DMS79 treated with DMSO at 0.1 percent for 48 hours (cell line): ENCODE data around the gene BIN1.

Experiments used
- DNase-seq: peaks from one replicate; lab custom pipeline; 2025; lab: John Stamatoyannopoulos, UW

The BIN1 gene

GRCh38 chr2:127058954-127059252, 48.1 kb downstream of the BIN1 start:
- DNase-seq: no peak

- DNase-seq: no peak
Observed at GRCh38 chr2:127058246-127058953, 48.6 kb downstream of the BIN1 start.

GRCh38 chr2:127057371-127058245, 49.3 kb downstream of the BIN1 start:
- DNase-seq: no peak

- DNase-seq: no peak
Observed at GRCh38 chr2:127056631-127057370, 50.2 kb downstream of the BIN1 start.

DNA sequence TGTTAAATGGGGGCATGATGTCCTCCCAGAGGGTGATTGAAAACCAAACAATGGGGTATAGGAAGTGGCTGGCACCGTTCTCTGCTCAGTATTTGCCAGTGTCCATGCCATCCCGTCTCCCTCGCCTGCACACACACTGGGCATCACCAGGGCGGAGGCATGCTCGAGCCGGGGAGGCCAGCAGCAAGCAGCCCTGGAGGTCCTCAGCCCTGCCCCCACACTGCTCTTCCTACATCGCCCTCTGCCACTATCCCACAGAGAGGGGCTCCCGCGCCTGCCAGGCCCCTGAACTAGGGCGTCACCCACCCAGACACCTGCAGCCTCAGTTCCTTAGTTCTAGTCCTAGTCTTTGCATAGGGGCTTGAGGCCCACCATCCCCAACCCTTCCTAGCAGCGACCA, 50.9 kb downstream of the BIN1 start:
- DNase-seq: no peak

DNA sequence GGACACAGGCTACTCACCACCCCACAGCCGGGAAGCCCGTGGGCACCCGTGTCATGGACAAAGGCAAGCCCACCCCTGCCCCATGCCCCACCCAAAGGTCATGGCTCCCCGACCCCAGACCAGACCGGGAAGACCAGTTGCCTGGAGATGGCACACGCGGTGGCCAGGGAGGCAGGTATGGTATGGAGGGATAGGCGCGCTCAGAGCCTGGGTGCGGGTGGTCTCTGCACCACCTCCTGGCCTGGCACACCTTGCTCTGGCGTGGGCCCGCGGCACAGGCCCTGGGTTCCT, 51.2 kb downstream of the BIN1 start:
- DNase-seq: no peak

DNA sequence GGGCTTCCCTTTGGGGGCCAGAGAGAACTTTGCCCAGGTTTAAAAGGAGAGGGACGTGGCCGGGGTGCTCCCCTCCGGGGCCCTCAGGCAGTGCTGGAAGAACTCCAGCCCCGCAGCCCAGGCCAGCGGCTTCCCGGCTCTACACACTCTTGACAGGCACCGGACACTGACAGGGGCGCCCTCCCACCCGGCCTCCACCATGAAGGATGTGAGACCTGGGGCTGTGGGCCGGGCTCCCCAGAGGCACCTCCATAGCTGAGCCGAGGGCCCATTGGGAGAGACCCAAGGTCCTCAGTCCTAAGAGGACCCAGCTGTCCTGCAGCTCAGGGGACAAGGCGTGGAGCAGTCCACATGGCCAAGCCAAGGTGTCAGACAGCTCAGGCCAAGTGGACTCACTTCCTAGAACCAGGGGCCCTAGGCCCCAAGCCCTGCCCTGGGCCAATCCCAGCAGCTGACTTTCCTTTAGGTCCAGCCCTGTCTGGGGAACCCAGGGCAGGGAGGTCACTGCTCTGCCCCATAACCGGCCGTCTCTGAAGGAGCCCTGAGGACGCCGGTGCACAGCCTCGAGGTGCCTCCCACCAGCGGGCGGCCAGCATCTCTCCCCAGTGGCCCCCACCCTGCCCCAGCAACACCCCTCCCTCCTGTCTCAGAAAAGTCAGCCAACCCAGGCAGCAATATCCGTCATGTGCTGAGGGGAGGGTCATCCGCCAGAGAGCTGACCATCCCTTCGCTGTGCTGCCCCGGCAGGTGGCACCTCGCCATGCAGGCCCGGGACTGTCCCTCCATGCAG, 51.8 kb downstream of the BIN1 start:
- DNase-seq: no peak

- DNase-seq: no peak
Observed at GRCh38 chr2:127054604-127054930, 52.4 kb downstream of the BIN1 start.

- DNase-seq: no peak
Observed at GRCh38 chr2:127053731-127054603, 53.0 kb downstream of the BIN1 start.

DNA sequence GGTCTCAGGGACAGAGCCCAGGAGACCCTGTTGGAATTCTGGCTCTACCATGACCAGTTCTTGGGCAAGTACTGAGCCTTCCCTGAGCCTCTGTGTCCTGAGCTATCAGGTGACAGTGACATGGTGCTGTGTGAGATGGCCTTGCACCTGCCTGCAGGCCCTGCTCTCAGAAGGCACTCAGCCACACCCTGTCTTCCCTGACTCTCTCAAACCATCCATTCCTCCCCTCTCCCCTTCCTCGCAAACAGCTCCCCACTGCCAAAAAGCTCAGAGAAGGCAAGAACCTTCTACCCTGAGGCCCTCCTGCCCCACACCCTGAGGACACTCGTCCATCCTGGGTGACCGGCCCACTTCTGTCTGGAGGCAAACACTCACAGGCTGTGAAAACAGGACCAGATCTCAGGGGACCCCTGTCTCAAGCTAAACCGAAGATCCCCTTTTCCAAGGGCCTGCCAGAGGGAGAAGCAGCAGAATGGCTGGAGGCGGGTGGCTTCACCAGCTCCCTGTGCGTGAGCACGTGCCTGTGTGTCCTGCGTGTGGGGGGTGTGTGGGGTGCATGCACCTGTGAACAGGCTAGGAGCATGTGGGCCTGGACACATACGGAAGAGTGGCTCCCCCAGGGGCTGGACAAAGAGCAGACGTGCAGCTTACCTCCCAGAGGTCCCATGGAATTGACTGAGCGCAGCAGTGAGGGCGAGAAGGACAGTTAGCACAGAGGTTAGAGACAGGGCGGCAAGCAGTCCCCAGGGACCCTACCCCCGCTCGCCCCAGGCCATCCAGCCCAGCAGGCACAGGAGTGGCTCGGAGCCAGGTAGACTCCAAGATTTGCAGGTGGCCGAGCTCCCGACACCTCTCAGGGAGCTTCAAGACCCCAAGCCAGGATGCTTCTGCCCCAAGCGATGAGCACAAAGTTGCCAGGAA, 53.9 kb downstream of the BIN1 start:
- DNase-seq: no peak

GRCh38 chr2:127052057-127052770, 54.7 kb downstream of the BIN1 start:
- DNase-seq: no peak

DNA sequence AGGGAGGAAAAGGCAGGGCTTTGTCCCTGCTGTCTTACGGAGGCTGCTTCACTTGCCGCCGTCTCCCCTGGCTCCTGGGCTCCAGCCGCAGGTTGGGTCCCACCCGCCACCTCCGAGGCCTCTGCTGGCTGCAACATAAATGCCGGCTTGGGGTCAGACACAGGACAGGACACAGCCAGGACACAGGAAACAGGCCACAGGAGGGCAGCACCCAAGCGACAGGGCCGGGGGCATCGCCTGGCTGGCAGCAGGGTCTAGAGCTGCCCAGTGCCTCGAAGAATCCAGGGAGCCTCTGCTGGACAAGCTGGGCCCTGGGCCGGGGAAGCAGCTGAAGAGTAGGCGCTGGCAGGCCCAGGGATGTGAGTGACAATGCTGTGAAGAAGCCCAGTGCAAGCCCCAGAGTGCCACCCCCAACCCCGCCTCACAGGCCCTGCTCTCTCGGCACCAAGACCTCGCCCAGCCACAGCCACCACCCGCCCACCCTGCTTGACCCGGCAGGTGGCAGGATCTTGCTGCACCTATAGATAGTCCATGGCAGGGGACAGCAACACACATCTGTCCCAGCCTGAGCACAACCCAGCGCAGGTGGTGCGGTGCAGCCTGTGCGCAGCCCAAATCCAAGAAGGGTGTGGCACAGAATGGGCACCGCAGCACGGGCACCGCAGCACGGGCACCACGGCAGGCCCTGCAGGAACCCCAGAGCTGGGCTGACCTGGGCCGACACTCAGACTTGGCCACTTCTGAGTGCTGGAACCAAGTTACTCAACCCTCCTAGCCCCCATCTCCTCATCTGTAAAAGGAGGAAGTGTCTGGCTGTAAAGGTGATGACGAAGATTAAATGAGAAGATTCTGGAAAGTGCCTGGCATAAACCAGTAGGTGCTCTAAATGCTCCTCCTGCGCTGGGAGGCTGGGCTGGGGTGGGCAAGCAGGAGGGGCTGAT, 55.6 kb downstream of the BIN1 start:
- no peak for DNase-seq

DNA sequence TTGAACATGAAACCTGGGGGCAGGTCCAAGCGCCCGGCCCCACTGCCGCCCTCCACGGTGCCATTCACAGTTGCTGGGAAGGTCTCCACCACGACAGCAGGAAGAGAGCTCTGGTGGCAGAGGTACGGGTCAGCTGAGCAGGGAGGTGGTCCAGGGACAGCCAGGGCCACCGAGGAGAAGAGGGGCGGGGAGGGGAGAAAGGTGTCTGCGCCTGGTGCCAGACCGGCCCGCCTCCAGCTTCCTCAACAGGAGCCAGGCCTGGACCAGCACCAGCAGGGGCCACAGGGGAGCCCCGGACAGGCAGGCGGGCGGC, 56.2 kb downstream of the BIN1 start:
- no peak for DNase-seq

GRCh38 chr2:127049927-127050802, 56.8 kb downstream of the BIN1 start:
- peak; percentile 21 for DNase-seq

- DNase-seq: no peak
Observed at GRCh38 chr2:127048969-127049897, 57.7 kb downstream of the BIN1 start.

DNA sequence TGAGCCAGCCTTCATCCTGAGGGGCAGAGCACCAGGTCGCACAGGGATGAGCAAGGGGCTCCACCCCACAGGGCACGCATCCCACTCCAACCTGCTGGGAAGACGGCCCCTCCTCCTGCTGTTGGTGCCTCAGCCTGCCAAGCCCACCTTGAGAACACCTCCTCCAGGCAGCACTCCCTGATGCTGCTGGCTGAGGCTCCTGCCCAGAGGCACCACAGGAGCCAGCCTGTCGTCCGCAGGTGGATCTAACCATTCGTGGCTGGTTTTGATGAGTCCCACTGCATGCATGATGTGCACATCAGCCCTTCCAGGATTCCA, 58.4 kb downstream of the BIN1 start:
- no peak for DNase-seq
